ENCODE data around the gene ARHGAP40. TPM values are rescaled to one million over a fixed set of nuclear protein-coding genes. Genes with fewer than 3 reads are reported as not detected.

Gene ARHGAP40
- total RNA-seq, 1 donor: not detected

- DNase-seq (ENCODE audit: low read depth): no peak
- no peak overlapping the region for H3K4me3 ChIP-seq (ENCODE audit: low read depth, low read length)
- no peak for TF ChIP-seq CTCF (IDR thresholded peaks at IDR 0.05; ENCODE audit: insufficient read depth, low read depth, low read length)
These were observed 34.2 kb downstream of the ARHGAP40 start for GRCh38 chr20:38635721-38636288.

GRCh38 chr20:38640521-38640920 is 38.9 kb downstream of the ARHGAP40 start:
- DNase-seq (ENCODE audit: low read depth): no peak
- H3K4me3 ChIP-seq (ENCODE audit: low read depth, low read length): no peak overlapping the region

GRCh38 chr20:38642498-38642897 is 40.9 kb downstream of the ARHGAP40 start:
- H3K4me3 ChIP-seq (ENCODE audit: low read depth, low read length): no peak overlapping the region
- TF ChIP-seq CTCF (IDR thresholded peaks at IDR 0.05; ENCODE audit: insufficient read depth, low read depth, low read length): no peak
- DNase-seq (ENCODE audit: low read depth): no peak

More at GRCh38 chr20:38640521-38640920, 38.9 kb downstream of the ARHGAP40 start:
- TF ChIP-seq CTCF (IDR thresholded peaks at IDR 0.05; ENCODE audit: insufficient read depth, low read depth, low read length): no peak

GRCh38 chr20:38644588-38645260 is 43.1 kb downstream of the ARHGAP40 start:
- no peak for TF ChIP-seq CTCF (IDR thresholded peaks at IDR 0.05; ENCODE audit: insufficient read depth, low read depth, low read length)
- H3K4me3 ChIP-seq (ENCODE audit: low read depth, low read length): no peak overlapping the region
- DNase-seq (ENCODE audit: low read depth): no peak

GRCh38 chr20:38645351-38645750 is 43.7 kb downstream of the ARHGAP40 start:
- no peak for TF ChIP-seq CTCF (IDR thresholded peaks at IDR 0.05; ENCODE audit: insufficient read depth, low read depth, low read length)
- no peak for DNase-seq (ENCODE audit: low read depth)
- no peak overlapping the region for H3K4me3 ChIP-seq (ENCODE audit: low read depth, low read length)

GRCh38 chr20:38645980-38646858 is 44.6 kb downstream of the ARHGAP40 start:
- H3K4me3 ChIP-seq (ENCODE audit: low read depth, low read length): peak overlapping the region; percentile 32
- peak; percentile 95 for TF ChIP-seq CTCF (IDR thresholded peaks at IDR 0.05; ENCODE audit: insufficient read depth, low read depth, low read length)
- DNase-seq (ENCODE audit: low read depth): peak; percentile 64
